Measurements from ENCODE around the gene AMZ1.
A peak's percentile ranks its signal among the peaks of the same experiment; 100 is the strongest.
"Not testable (repeated sequence)": the region's sequence is repeated elsewhere in the genome, so short reads cannot be mapped to it uniquely, and the experiment has no call there.

AMZ1 gene

DNA sequence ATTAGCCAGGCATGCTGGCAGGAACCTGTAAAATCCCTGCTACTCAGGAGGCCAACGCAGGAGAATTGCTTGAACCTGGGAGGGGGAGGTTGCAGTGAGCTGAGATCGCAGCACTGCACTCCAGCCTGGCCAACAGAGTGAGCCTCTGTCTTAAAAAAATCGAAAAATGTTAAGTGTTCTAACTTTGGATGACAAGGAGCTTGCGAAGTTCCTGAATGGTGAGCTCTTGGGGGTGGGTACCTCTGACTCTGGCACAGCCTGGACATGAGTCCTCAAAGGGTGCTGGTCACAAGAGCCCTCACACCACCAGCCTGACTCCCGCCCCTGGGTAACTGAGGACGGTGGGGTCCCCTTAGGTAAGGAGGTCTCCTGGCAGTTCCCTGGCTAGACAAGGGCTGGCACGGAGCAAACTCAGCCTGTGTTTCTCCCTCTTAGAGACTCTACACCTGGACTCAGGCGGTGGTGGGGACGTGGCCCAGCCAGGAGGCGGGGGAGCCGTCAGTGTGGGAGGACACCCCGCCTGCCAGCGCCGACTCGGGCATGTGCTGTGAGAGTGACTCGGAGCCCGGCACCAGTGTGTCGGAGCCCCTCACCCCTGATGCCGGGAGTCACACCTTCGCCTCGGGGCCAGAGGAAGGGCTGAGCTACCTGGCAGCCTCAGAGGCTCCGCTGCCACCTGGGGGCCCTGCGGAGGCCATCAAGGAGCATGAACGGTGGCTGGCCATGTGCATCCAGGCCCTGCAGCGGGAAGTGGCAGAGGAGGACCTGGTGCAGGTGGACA lies 24.1 kb downstream of the AMZ1 start:
- DNase-seq (ENCODE audit: low read depth in 2 of 2), result no peak

DNA sequence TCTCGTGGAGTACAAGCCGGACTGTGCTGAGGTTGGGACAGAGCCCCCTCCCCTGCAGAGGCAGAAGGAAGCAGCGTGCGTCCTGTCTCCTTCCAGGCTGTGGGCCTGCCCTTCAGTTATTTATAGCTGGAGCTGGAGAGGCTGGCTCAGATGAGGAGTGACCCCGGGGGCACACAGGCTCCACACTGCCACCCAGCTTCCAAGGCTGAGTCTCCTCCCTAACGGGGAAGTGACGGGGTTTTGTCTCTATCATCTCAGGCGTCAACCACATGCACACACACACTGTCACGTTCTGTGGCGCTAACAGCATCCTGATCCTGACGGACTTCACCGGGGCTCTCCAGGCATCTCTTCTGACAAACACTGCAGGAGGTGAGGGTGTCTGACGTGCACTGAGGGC lies 25.4 kb downstream of the AMZ1 start:
- no peak for DNase-seq (ENCODE audit: low read depth in 2 of 2)

DNA sequence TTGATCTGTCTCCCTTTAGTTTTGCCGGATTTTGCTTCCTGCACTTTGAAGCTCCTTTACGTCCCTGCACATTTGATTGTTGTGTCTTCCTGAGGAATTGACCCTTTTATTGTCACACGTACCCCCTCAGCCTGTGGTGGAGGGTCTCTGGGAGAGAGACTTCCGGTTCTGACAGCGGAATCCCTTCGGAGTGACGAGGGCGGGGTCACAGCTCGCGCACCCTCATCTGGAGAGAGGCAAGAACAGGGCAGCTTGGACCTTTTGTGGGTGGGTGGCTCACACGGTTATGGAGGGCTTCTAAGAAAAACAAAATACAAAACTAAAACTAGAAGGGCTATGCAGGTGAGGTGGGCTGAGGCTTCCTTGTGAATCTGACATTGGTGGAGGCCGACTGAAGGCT lies 26.0 kb downstream of the AMZ1 start:
- no peak for DNase-seq (ENCODE audit: low read depth in 2 of 2)

DNA sequence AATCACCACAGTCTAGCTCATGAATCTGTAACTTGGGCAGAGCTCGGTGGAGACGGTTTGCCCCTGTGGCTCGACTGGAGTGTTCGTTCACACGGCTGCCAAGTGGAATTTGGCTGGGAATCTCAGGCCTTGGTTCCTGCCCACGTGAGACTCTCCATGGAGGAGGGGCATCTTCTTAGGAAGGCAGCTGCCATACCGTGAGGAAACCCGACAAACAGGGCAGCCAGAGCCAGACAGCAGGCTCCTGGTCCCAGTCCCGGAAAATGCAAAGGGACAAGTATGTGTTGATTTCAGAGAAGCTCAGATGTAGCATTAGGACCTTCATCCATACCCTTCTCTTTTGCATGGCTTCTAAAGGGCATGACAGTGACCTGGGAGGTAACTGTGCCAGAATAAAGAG lies 26.6 kb downstream of the AMZ1 start:
- no peak for DNase-seq (ENCODE audit: low read depth in 2 of 2)

DNA sequence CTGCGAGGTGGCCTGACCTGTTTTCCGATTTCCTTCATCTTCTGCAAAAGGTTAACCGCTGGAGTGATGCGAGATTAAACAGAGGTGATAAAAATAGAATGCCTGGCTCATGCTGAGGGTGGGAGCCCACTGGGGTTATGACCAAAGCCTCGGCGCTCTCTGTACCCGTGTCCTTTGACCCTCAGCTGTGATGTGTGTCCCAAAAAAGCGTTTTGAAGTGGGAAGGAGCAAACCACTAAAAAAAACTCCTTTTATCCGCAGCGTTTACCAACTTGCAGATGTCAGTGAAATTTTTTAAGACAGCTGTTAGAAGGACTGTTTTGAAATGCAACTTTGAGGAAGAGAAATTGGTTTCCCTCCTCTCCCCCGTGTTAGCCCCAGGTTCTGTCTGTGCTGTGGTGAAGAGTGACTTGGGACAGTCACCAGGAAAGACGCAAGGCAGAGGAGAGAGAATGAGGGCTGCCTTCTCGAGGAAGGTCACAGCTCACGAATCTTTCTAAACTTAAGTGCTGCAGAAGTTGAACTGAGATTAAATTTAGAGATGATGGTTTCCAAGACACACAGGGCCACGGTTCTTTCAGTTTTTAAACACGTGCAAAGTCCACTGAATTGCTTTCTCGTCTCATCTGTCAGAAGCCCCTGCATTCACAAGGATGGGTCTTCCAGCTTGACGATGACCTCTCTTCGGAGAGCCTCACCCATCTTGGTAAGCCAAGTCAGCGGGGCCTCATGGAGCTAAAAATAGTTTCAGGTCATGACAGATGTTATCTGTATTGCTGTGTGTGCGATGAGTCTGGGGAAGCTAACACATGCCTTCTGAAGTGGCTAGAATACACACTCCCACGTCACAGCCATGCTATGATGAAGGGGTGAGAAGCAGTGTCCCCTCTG lies 27.6 kb downstream of the AMZ1 start:
- DNase-seq (ENCODE audit: low read depth in 2 of 2), result peak; percentile 47 to 54

DNA sequence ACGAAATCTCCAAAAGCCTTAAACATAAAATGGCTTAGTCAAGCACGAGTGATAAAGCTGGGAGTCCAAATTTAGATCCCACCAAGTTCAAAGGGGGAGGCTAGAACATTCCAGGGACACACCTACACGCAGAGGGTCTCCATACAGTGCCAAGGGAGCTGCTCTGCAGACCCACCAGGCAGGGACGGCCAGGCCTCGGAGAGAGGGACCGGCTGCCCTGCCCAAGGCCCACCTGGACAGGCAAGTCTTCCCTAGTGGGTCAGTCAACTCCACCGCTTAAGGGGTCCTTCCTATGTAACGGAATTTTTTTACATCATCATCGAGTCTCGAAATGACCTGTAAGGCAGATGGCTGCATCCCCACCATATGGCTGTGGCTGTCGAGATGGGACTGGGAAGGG lies 28.5 kb downstream of the AMZ1 start:
- DNase-seq (ENCODE audit: low read depth in 2 of 2), result no peak

DNA sequence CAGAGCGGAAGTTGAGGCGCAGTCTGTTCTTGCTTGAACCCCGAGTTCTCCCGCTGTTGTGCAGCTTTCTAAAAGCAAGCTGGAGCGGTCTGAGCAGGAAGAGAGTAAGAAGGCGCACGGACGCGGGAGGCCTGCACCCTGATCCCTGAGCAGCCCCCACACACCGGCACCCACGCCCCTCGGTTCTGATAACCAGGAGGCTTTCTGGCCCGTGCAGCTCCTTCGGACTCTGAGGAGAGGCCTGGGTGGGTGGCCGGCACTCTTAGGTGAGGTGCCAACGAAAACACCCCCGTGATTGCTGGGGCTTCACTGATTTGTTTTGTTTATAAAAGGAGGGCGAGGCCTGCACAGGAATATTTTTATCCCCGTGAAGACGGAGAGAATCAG lies 28.9 kb downstream of the AMZ1 start:
- DNase-seq (ENCODE audit: low read depth in 2 of 2), result no peak

DNA sequence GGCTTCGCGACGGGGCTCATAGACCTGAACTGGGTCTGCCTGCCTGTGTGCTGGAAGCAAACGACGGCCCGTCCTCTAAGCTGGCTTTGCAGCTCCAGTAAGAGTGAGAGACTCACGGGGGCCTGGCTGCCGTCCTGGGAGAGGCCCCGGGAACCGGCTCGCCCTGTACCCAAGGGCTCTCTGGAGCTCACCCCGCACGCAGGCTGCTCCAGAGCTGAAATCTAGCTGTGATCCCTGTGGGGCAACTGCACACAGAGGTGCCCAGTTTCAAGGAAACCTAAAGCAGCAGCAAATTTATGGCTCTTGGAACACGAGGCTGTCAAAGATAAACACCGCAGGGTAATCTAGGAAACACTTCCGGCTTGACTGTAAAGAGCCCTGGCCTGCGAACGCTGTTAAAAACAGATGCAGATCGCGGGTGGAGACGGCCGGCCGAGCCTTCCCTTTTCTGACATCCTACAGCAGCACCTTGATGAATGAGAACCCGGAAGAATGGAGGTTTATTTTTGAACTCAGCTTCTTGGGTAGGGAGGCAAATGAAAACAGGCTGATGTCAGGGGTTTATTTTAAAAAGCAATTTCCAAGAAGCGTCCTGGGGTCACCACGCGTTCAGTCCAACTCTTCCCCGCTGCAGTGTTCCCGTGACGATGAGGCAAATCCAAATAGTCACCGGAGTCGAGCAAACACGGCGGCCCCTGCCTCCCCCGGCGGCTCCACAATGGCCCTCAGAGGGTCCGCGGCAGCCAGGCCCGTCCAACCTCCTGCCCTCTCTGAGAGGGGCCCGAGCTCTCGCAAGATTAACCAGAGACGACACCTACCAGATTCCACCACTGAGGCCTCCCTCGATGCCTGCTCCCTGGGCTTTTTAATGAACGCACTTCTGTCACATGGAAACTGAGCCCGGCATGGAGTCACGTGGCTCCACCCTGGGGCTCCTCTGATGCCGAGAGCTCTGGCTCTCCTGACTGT lies 29.6 kb downstream of the AMZ1 start:
- no peak for DNase-seq (ENCODE audit: low read depth in 2 of 2)

DNA sequence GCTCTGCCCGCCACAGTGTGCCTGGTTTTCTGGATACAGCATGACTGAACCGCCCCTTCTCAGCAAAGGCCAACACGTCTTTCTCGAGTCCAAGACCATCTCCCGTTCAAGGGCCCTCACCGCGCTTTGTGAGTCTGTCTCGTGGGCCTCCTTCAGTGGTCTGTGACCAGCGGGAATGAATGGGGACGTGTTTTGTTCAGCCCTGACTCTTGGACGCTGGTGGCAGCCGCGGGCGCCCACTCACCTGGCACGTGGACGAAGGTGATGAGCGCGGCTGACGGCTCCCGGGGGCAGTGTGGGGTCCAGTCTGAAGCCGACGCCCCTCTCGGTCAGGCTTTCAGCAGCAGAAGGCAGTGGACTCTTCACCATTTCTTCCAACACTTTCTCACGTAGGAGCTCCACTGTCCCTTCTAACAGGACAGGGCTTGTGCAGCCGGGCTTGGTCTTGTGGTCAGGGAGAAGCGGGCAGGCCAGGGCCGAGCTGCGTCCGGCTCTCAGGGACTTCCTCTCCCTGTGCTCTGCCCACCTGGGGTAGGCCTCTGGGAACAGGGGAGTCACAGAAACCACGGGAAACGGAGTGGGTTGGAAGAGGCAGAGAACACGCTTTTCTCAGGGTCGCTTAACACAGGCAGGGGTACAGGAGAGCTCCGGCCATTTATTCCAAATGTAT lies 30.4 kb downstream of the AMZ1 start:
- no peak for DNase-seq (ENCODE audit: low read depth in 2 of 2)

DNA sequence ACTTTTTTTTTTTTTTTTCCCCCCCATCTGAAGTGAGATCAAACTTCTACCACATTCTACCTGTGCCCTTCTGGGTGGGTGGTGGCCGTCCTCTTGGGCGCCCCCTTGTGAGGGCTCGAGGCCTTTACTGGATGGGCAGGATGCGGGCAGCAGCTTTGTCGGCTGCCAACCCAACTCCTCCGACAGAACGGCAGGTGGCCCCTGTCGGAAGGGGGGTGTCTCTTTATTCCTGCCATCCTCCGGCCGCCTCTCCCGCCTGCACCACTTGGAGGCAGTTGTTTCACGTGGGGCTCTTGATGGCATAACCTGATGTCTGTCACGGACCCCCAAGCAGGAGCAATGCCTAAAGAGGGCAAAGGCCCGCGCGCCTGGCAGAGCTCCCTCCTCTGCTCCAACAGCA lies 31.0 kb downstream of the AMZ1 start:
- peak; percentile 50 to 66 for DNase-seq (ENCODE audit: low read depth in 2 of 2)

DNA sequence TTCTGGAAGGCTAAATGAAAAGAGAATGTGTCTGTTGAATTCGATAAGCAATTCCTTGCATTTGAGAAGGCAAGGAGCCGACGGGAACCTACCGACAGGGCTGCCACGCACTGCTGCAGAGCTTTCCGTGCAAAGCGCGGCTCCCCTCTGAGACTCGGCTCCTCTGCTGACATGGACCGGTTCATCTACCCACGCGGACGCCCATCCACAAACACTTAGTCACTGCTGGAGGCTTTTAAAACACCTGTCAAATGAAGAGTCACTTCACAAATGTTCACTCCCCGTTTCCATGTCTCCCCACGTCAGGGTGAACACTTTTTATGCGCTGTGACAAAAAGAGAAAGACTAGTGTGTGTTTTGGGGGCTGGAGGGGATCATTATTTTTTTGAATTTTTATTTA lies 32.0 kb downstream of the AMZ1 start:
- no peak for DNase-seq (ENCODE audit: low read depth in 2 of 2)

DNA sequence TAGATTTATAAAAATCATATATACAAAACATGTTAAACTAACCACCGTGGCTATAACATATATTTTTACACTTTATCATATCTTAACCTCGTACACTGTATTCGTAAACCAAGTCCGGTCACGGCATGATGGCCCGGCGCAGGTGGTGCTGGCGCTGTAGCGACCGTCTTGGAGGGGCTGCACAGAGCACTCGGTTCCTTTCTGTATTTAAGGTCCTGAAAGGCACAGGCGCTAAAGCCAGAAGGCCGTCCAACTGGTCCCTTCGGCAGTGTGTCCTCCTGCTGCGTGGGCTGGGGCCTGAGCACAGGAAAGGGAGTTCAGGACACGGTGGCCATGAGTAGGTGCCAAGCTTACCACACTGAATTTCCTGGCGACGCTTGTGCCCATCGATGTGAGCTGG lies 33.8 kb downstream of the AMZ1 start:
- no peak for DNase-seq (ENCODE audit: low read depth in 2 of 2)

DNA sequence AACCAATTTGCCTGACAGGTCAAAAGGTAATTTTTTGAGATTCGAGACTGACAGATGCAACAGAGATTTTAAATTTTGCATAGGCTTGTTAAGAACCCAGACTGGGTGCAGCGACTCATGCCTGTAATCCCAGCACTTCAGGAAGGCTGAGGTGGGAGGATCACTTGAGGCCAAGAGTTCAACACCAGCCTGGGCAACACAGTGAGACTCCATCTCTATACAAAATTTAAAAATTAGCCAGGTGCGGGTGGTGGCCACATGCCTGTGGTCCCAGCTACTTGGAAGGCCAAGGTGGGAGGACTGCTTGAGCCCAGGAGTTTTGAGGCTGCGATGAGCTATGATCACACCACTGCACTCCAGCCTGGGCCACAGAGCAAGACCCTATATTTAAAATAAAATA lies 34.6 kb downstream of the AMZ1 start:
- DNase-seq (ENCODE audit: low read depth in 2 of 2), result no peak

DNA sequence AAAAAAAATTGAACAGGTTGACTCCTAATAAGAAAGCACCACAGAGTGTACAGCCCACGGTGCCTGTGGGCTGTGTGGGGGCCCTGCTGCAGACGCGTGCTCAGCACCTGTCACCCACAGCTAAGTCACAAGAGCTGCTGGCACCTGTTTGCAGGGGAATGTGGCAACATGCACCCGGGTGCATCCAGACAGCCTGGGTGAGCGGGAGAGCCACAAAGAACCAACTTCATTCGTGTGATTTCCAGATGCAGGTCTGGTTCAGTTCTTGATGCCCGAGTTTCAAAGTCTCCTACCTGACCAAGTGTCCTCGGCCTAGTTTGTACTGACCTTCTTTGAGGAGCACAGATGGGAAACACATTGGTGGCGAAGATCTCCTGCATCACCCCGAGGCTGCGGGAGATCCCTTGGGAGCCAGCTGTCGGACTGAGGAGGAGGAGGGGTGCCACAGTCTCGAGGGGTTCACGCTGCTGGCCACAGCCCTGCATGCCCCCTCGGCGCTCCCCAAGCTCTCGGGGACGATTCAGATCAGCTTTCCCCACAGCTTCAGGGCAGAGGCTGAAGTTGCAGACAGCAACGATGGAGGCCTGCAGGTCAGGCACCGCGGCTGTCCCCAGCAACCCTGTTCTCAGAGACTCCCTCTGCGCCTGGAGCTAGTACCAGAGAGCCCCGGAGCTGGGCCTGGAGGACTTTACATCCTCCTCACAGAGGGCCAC lies 35.3 kb downstream of the AMZ1 start:
- DNase-seq (ENCODE audit: low read depth in 2 of 2), result no peak

DNA sequence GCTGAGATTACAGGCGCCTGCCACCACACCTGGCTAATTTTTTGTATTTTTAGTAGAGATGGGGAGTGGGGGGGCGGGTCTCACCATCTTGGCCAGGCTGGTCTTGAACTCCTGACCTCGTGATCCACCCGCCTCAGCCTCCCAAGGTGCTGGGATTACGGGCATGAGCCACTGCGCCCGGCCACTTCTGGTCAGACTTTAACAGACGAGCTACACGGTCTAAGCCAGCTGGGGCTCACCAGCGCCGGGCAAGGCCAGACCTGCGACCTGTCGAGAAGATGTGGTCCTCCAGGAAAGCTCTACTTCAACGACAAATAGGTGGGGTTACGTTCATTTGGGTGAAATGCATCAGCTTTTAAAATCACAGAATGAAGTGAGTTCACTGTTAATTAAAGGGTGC lies 36.0 kb downstream of the AMZ1 start:
- DNase-seq (ENCODE audit: low read depth in 2 of 2), result not testable (repeated sequence)

DNA sequence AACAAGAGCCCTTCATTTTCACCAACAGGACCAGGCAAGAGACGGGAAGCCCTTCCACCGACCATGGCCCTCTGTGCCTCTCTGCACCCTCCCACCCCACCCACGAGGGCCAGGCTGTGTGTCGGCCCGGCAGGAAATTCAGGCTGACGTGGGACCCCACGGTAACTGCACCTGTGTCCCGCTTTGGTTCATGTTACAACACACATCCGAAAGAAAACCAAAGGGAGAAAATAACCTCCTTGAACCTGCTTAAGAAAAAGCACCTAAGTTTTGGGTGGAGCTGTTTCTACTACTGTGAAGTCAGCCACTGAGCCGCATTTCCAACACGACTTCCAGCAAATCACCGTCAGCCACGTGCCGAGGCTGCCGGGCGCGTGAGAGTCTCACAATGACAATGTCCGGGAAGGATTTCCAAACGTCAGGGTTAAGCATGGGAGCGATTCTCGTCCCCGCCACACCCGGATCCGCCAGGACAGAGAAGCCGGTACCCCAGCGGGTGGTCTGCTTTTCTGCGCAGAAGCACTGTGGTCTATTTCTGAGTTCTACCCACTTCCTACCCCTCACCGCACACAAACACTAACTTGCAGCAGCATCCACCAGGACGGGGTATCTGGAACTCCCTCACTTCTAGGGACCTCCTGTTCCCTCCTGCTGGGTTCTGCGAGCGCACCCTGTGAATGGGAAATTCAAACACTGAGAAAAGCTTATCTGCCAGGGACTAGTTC lies 36.6 kb downstream of the AMZ1 start:
- no peak for DNase-seq (ENCODE audit: low read depth in 2 of 2)

DNA sequence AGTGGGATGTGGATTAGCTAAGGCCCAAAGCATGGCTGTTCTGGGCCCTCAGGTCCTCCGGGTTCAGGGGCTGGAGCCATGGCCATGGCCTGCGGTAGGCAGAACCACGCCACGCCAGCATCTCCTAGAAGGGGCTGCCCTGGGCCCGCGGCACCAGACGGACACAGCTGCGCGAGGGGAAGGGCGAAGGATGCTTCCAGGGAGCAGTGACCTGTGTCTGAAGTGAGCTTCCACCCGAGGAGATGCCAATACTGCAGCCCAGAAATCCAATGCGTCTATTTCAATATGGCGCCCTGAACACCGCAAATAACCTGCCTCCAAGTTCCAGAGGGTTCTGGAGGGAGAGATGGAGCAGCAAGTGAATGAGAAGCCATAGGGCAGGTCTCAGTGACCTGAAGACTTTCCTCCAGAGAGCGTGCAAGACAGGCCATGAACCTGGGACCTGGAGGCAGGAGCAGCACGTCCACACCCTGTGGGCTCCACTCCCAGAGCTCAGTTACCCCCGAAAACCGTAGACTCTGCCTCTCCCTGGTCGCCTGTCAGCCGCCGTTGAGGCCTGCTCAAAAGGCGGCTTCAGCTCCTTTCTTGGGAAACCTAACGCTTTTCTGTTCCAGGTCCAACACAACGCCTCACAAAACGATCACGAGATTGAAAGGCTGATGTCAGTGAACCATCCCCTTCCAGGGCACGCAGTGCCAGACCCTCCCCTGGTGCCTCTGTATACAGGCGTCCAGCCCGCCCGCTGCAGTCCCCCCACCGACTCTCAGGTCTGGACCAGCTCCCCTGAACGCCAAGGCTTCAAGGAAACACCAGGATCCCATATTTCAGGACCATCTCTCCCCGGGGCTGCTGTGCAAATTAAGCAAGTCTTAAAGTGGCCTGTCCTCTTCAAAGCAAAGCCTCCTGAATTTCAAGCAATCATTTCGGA lies 37.4 kb downstream of the AMZ1 start:
- no peak for DNase-seq (ENCODE audit: low read depth in 2 of 2)

DNA sequence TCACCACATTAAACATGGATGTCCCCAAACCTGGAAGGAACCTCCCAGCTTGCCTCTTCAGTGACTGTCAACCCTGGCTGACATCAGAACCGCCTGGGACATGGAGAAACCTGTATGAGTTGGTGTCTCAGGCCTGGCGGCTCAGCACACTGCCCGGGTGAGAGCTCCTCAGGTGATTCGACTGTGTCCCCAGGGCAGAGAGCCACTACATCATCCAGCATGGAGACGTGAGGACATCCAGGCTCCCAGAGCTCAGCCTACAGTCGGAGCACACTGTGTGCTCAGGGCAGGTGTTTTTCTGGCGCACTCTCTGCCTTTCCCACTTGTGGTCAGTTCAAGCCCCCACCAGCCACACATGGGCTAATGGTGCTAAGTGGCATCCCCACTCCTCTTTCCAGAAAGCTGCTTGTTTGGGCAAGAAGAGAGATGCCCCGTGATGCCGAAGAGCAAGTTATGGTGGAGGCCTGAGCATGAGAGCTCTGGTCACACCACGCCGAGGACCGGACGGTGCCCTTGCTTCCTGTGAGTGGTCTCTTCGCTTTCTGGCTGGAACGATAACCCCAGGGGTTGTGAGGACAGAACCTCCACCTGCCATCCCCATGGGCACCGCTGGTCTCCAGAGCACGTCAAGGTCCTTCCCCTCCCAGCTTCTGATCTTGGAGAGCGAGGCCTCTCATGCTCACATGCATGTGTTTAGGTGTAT lies 38.5 kb downstream of the AMZ1 start:
- no peak for DNase-seq (ENCODE audit: low read depth in 2 of 2)
